Fibroblast of lung (primary cell): ENCODE data around the gene NUP205. TPM values are rescaled to one million over a fixed set of nuclear protein-coding genes. Genes with fewer than 3 reads are reported as not detected.
A peak's percentile ranks its signal among the peaks of the same experiment; 100 is the strongest.

Experiments
- DNase-seq, 2 donors: peaks; one replicate each; pipeline versions ENCODE4 v3.0.0 to v3.0.0-alpha.2; 2010; ENCODE audit warnings: low read depth in 2 of 2
- H2AFZ ChIP-seq: 2 replicates; pipeline ENCODE4 v1.5.1; 2012; ENCODE audit warnings: low read length, control low read depth, inconsistent platforms
- H3K27ac ChIP-seq: 2 replicates; pipeline ENCODE4 v1.5.1; 2011; ENCODE audit warnings: low read length, control low read depth; ENCODE audit not compliant: insufficient read depth
- H3K27me3 ChIP-seq: 2 replicates; pipeline ENCODE4 v1.5.1; 2011; ENCODE audit warnings: mild to moderate bottlenecking, low read length; ENCODE audit not compliant: control insufficient read depth, insufficient read depth
- H3K36me3 ChIP-seq: 2 replicates; pipeline ENCODE4 v1.5.1; 2011; ENCODE audit warnings: low read length; ENCODE audit not compliant: control insufficient read depth, insufficient read depth
- H3K4me1 ChIP-seq: 2 replicates; pipeline ENCODE4 v1.5.1; 2011; ENCODE audit warnings: low read length; ENCODE audit not compliant: control insufficient read depth, insufficient read depth; ENCODE audit errors: extremely low read depth
- H3K4me2 ChIP-seq: 2 replicates; pipeline ENCODE4 v1.5.1; 2011; ENCODE audit warnings: low read length, control low read depth; ENCODE audit not compliant: insufficient read depth; ENCODE audit errors: extremely low read depth
- H3K4me3 ChIP-seq, 4 experiments: fragments of 200-600 bp in 1 of 4; sonication (generic) in 1 of 4; replicated peaks in 1 of 4; 2 replicates each; pipeline ENCODE4 v1.5.1; 2011 to 2016; ENCODE audit warnings: low read length in 4 of 4, low read depth in 3 of 4, mild to moderate bottlenecking in 3 of 4, control low read depth in 2 of 4, inconsistent platforms in 1 of 4, mixed read lengths in 1 of 4; ENCODE audit not compliant: insufficient read depth in 1 of 4; ENCODE audit errors: control extremely low read depth in 1 of 4
- H3K79me2 ChIP-seq: 2 replicates; pipeline ENCODE4 v1.5.1; 2012; ENCODE audit warnings: mild to moderate bottlenecking, low read length, inconsistent platforms; ENCODE audit not compliant: control insufficient read depth, insufficient read depth
- H3K9ac ChIP-seq: 2 replicates; pipeline ENCODE4 v1.5.1; 2011; ENCODE audit warnings: mild to moderate bottlenecking, low read length, control low read depth; ENCODE audit not compliant: insufficient read depth
- H3K9me3 ChIP-seq: 2 replicates; pipeline ENCODE4 v1.5.1; 2012; ENCODE audit warnings: low read depth, low read length; ENCODE audit not compliant: control insufficient read depth, insufficient read depth
- H4K20me1 ChIP-seq: 2 replicates; pipeline ENCODE4 v1.5.1; 2011; ENCODE audit warnings: low read length; ENCODE audit not compliant: control insufficient read depth, insufficient read depth; ENCODE audit errors: extremely low read depth
- CTCF ChIP-seq, 2 donors: IDR thresholded peaks in 1 of 2; conservative IDR thresholded peaks in 1 of 2; 1 replicate in 1 of 2; 2 replicates in 1 of 2; pipeline ENCODE4 v1.5.1; 2011 to 2012; ENCODE audit warnings: low read length in 2 of 2, control low read depth in 1 of 2, inconsistent platforms in 1 of 2, low read depth in 1 of 2, mild to moderate bottlenecking in 1 of 2
- EZH2 ChIP-seq: IDR thresholded peaks from 2 replicates; pipeline ENCODE4 v1.5.1; 2012; ENCODE audit warnings: low read length, control low read depth, mild to moderate bottlenecking; ENCODE audit errors: missing control alignments
- polyA plus RNA-seq, 2 donors: library from polyadenylated mRNA; depleted of rRNA in 1 of 2; stranded (reverse) in 1 of 2; unstranded in 1 of 2; fragments of >200 nt; gene quantifications; 2 replicates each; pipeline ENCODE4 v1.2.1, GENCODE V29; 2011 to 2012; ENCODE audit warnings: missing spikeins in 1 of 2
- total RNA-seq: library from RNA; depleted of rRNA; stranded (reverse); fragments of >200 nt; gene quantifications from 2 replicates; pipeline ENCODE4 v1.2.1, GENCODE V29; 2014

Gene NUP205
- total and polyA plus RNA-seq, 2 donors (not counting 1 experiment from before 2014, with no cell fraction given): 28.1 to 36.7 TPM

GRCh38 chr7:135647755-135648154 lies 90.0 kb downstream of the NUP205 start:
- Histone ChIP-seq H3K27ac (no peak overlapping the region), H2AFZ (no peak overlapping the region), H3K9me3 (no peaks in the 10 kb centered on the region), H3K4me2 (no peak overlapping the region), H3K4me3 (no peak overlapping the region), H3K36me3 (no peaks in the 10 kb centered on the region), H4K20me1 (no peaks in the 10 kb centered on the region), H3K9ac (no peak overlapping the region), H3K4me1 (no peaks in the 10 kb centered on the region), H3K79me2 (no peaks in the 10 kb centered on the region), H3K27me3 (no peaks in the 10 kb centered on the region)
- DNase-seq: no peak
- TF ChIP-seq CTCF (conservative IDR thresholded peaks at IDR 0.05 in 1 of 2, IDR thresholded peaks at IDR 0.05 in 1 of 2; ENCODE audit: low read depth in 1 of 2, low read length in 2 of 2) (no peak), EZH2 (no peak)

- Histone ChIP-seq H3K27ac (no peak overlapping the region), H4K20me1 (no peaks in the 10 kb centered on the region), H3K4me2 (no peak overlapping the region), H3K4me3 (no peak overlapping the region), H3K36me3 (no peaks in the 10 kb centered on the region), H3K79me2 (no peaks in the 10 kb centered on the region), H3K4me1 (no peaks in the 10 kb centered on the region), H3K9ac (no peak overlapping the region), H2AFZ (no peak overlapping the region), H3K27me3 (no peaks in the 10 kb centered on the region), H3K9me3 (no peaks in the 10 kb centered on the region)
- TF ChIP-seq CTCF (conservative IDR thresholded peaks at IDR 0.05 in 1 of 2, IDR thresholded peaks at IDR 0.05 in 1 of 2; ENCODE audit: low read depth in 1 of 2, low read length in 2 of 2) (no peak), EZH2 (no peak)
- no peak for DNase-seq
These were observed 90.5 kb downstream of the NUP205 start for GRCh38 chr7:135648235-135648634.

- Histone ChIP-seq H3K27ac (no peak overlapping the region), H3K36me3 (no peaks in the 10 kb centered on the region), H3K79me2 (no peaks in the 10 kb centered on the region), H3K9ac (no peak overlapping the region), H3K4me2 (no peak overlapping the region), H2AFZ (peak overlapping the region; percentile 2), H3K27me3 (no peaks in the 10 kb centered on the region), H3K4me3 (no peak overlapping the region), H3K4me1 (no peaks in the 10 kb centered on the region), H3K9me3 (no peaks in the 10 kb centered on the region), H4K20me1 (no peaks in the 10 kb centered on the region)
- TF ChIP-seq EZH2 (no peak), CTCF (conservative IDR thresholded peaks at IDR 0.05 in 1 of 2, IDR thresholded peaks at IDR 0.05 in 1 of 2; ENCODE audit: low read depth in 1 of 2, low read length in 2 of 2) (no peak)
- peak in 1 of 2 donors; percentile 94 for DNase-seq
These were observed 93.3 kb downstream of the NUP205 start for GRCh38 chr7:135650831-135651573.
